Choroid plexus epithelial cell (primary cell): ENCODE results near the gene ANKRD66.

Source experiments
- DNase-seq: peaks from one replicate; pipeline ENCODE4 v3.0.0-alpha.2; 2010; ENCODE audit warnings: low read depth
- H3K4me3 ChIP-seq: 2 replicates; pipeline ENCODE4 v1.5.1; 2011; ENCODE audit warnings: low read depth, mild to moderate bottlenecking, control low read depth, low read length, moderate library complexity
- CTCF ChIP-seq: conservative IDR thresholded peaks from 2 replicates; pipeline ENCODE4 v1.5.1; 2011; ENCODE audit warnings: low read depth, mild to moderate bottlenecking, control low read depth, inconsistent platforms, low read length, moderate library complexity

ANKRD66 gene

GRCh38 chr6:46720401-46720800 lies 26.3 kb upstream of the ANKRD66 start:
- no peak for DNase-seq
- no peak for TF ChIP-seq CTCF
- H3K4me3 ChIP-seq = no peak overlapping the region

GRCh38 chr6:46729787-46730326 lies 16.9 kb upstream of the ANKRD66 start:
- DNase-seq = no peak
- H3K4me3 ChIP-seq = no peak overlapping the region
- no peak for TF ChIP-seq CTCF

GRCh38 chr6:46730921-46731461 lies 15.7 kb upstream of the ANKRD66 start:
- no peak for DNase-seq
- TF ChIP-seq CTCF = no peak
- no peak overlapping the region for H3K4me3 ChIP-seq

GRCh38 chr6:46733341-46733801 lies 13.4 kb upstream of the ANKRD66 start:
- no peak overlapping the region for H3K4me3 ChIP-seq
- TF ChIP-seq CTCF = no peak
- DNase-seq = no peak

- no peak for DNase-seq
- H3K4me3 ChIP-seq = peak within 1 kb of the TSS; percentile 42
- no peak for TF ChIP-seq CTCF
Observed at GRCh38 chr6:46734867-46735719, 11.6 kb upstream of the ANKRD66 start, which contains the start of gene PLA2G7. TSS of gene PLA2G7 (minus strand) at chr6:46735375. CDS start at chr6:46722891, 12,484 bp downstream.

GRCh38 chr6:46735720-46736031 lies 11.1 kb upstream of the ANKRD66 start:
- no peak overlapping the region for H3K4me3 ChIP-seq
- DNase-seq = no peak
- TF ChIP-seq CTCF = no peak
